HFFc6 (cell line): ENCODE data around the gene ORC5. TPM values are rescaled to one million over a fixed set of nuclear protein-coding genes. Genes with fewer than 3 reads are reported as not detected.

Experiments
- DNase-seq: peaks from one replicate; pipeline ENCODE4 v3.0.0-alpha.2; 2018
- H3K27ac Mint-ChIP-seq: 2 replicates; pipeline ENCODE4 v1.8.0; 2020; ENCODE audit warnings: mild to moderate bottlenecking, mixed read lengths
- H3K27me3 Mint-ChIP-seq: 2 replicates; pipeline ENCODE4 v1.8.0; 2021; ENCODE audit warnings: mild to moderate bottlenecking, moderate library complexity, mixed read lengths; ENCODE audit not compliant: insufficient read depth
- H3K36me3 Mint-ChIP-seq: 2 replicates; pipeline ENCODE4 v1.8.0; 2021; ENCODE audit warnings: low read depth, mixed read lengths
- H3K4me1 Mint-ChIP-seq: 2 replicates; pipeline ENCODE4 v1.8.0; 2020; ENCODE audit warnings: low read depth, mixed read lengths
- H3K4me3 Mint-ChIP-seq: 2 replicates; pipeline ENCODE4 v1.8.0; 2020; ENCODE audit warnings: mild to moderate bottlenecking, moderate library complexity, mixed read lengths
- H3K9me3 Mint-ChIP-seq: 2 replicates; pipeline ENCODE4 v1.8.0; 2020; ENCODE audit warnings: mild to moderate bottlenecking, mixed read lengths
- CTCF ChIP-seq: fragments of 200-600 bp; sonication (generic); IDR thresholded peaks from 2 replicates; pipeline ENCODE4 v1.5.0; 2021; ENCODE audit warnings: antibody characterized with exemption, mild to moderate bottlenecking
- total RNA-seq, 6 experiments: library from RNA; stranded (reverse); fragmentation: NEBNext Ultra II Directional; extraction: Animal tissue kit (Norgen Biotek cat#: 25700); gene quantifications; 2 replicates in 1 of 6; 3 replicates in 5 of 6; pipeline ENCODE4 v1.2.3, GENCODE V29; 2021

The ORC5 gene
- total RNA-seq, 6 experiments from 2014 or later, result 16.7 to 20.7 (median 17.6) TPM

- Mint-ChIP-seq H3K27ac (no peak overlapping the region), H3K36me3 (no peaks in the 10 kb centered on the region), H3K9me3 (no peaks in the 10 kb centered on the region), H3K27me3 (peaks cover 7% of the 10 kb centered on the region), H3K4me1 (no peaks in the 10 kb centered on the region), H3K4me3 (no peak overlapping the region)
- no peak for TF ChIP-seq CTCF
- no peak for DNase-seq
Measured at GRCh38 chr7:104089612-104090011, 118.2 kb downstream of the ORC5 start.

DNA sequence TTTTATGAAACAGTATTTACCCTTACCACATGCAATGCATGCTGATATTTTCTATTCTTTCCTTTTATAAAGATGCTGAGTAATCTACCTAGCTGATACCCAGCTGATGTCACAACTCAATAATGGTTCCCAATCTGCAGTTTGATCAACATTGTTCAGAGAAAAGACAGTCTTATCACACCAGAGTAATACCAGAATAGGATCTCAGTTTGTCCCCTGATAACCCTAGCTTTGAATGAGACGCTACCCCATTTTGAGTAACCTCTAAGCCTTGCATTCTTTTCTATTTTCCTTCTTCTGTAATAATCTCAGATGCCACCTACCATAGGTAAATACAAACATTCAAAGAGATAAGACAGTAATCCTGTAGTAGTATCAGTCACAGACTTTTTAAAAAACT is 118.8 kb downstream of the ORC5 start:
- Mint-ChIP-seq H3K36me3 (no peaks in the 10 kb centered on the region), H3K4me1 (no peaks in the 10 kb centered on the region), H3K27me3 (peaks cover 7% of the 10 kb centered on the region), H3K27ac (no peak overlapping the region), H3K9me3 (peaks cover 3% of the 10 kb centered on the region; the same call in 1 of the 2 replicates), H3K4me3 (no peak overlapping the region)
- DNase-seq, result no peak
- no peak for TF ChIP-seq CTCF

Other genes starting within 250 kb of the ORC5 start
- gene RELN, start 218.4 kb downstream of the ORC5 start, total RNA-seq, result under 1 TPM; 0.02 to 0.24 (median 0.03) TPM
- gene LHFPL3, start 120.6 kb upstream of the ORC5 start, total RNA-seq, result not detected